SW 1271 (cell line): Measurements from ENCODE around the gene RAB40C.

Experiments
- DNase-seq, 2 experiments: peaks; one replicate each; lab custom pipeline; 2025; lab: John Stamatoyannopoulos, UW

The RAB40C gene

DNA sequence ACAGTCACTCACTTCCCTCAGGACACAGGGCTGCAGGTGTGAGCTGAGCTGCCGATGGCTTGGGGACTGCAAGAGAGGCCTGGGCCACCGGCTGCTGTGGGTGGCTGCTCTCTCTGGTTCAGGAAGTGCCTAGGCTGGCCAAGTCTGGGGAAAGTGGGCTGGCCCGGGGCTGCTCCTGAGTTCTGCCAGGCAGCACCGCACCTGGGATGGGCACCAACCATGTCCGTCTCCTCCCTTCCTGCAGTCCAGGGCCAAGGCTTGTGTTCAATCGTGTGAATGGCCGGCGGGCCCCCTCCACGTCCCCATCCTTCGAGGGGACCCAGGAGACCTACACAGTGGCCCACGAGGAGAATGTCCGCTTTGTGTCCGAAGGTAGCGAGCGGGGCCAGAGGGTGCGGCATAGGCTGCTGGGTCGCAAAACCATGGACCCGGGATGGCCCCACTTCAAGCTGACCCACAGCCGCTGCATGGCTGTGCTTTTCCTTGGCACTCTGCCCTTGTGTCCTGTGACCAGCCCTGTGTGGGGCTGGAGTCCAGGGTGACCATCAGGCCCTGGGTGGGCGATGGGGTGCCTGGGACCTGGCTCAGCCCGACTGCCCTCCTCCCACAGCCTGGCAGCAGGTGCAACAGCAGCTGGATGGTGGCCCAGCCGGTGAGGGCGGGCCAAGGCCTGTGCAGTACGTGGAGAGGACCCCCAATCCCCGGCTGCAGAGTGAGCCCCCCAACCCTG, 57.5 kb downstream of the RAB40C start:
- no peak for DNase-seq

DNA sequence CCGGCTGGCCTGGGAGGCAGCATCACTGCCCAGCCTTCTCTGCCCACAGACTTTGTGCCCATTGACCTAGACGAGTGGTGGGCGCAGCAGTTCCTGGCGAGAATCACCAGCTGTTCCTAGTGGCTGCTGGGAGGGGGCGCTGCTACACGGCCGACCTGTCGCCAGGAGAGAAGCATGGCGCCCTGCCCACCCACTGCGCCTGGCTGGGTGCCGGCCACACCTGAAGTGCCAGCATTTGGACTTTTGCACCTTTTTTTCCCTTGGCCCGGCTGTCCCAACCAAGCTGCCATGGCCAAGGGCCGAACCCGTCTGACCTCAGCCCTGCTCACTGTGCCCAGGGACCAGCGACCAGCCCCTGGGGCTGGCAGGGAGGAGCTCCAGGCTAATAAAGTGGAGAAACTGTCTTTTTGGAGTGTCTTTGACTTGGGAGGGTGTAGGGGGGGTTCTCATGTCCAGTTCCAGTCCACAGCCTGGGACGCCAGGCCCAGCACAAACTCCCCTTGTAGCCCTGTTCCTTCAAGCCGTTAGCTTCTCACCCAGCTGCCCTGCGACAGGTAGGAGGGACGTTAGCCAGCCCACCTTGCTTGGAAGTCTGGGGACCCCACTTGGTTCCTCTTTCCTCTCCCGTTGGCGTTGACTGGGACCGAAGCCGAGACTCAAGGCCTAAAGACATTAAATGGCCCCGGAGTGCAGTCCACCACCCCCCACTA, 58.4 kb downstream of the RAB40C start:
- DNase-seq: peak in 1 of 2 experiments; percentile 24

DNA sequence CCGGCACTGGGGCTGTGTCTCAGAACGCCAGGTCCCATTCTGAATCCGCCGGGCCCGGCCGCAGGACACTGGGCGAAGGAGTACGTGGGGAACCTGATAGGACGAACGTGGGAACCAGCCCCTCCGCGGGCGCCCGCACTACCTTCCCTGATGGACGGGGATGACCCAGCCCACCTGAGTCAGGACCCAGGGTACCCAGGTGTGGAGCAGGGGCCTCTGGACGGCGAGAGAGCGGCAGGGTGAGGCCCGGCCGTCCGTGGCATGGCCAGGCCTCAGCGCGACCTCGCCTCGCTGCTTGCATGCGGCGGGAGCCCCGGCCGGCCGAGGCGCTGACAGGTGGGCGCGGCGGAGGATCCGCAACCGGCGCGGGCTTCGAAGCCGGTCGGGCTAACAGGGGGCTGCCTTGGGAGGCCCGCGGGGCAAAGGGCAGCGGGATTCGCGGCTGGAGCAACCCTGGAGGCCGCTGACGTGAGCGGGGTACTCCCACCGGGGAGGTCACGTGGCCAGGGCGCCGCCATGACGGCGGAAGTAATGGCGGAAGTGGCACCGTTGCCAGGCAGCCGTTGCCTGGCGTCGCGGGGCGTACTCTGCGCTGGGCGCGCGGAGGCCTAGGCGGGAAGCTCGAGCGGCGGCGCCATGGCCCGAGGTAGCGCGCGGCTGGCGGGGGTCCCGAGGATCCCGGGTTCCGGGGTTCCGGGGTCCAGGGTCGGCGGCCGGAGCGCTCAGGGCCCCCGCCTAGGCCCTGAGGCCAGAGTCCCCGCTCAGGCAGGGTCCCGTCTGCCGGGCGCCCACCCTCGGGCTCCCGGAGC, 59.1 kb downstream of the RAB40C start, which contains the start of gene WDR90:
Gene WDR90 (plus strand): TSS at position 585 of the 809 bp plus-strand sequence. CDS start 52 bp downstream, at position 637.
- DNase-seq: peak; percentile 40 to 76

DNA sequence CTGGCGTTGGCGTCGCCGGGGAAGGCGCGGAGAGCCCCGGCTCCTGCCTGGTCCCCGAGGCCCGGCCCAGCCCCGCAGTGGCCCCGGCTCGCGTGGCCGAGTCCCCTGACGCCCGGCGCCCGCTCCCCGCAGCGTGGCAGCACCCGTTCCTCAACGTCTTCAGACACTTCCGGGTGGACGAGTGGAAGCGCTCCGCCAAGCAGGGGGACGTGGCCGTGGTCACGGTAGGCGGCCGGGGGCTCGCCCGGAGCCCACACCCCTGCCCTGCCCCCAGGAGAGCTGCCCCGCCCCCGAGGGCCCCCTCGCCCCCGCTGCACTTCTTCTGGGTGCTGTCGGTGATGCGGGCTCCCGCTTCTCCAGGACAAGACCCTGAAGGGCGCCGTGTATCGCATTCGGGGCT, 59.8 kb downstream of the RAB40C start:
- DNase-seq: no peak

DNA sequence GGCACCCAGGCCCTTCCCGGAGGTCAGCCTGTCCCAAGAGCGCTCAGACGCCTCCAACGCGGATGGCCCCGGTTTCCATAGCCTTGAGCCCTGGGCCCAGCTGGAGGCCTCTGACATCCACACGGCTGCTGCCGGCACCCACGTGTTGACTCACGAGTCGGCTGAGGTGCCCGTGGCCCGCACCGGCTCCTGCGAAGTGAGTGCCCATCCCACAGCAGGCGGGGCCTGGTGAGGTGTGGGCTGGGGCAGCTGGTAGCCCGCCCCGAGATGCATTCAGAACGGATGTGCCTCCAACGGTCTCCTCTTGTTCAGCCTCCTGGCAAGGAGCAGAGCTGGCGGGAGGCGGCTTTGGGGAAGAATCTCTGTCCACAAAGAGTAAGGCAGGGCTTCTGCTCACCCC, 62.0 kb downstream of the RAB40C start:
- no peak for DNase-seq

DNA sequence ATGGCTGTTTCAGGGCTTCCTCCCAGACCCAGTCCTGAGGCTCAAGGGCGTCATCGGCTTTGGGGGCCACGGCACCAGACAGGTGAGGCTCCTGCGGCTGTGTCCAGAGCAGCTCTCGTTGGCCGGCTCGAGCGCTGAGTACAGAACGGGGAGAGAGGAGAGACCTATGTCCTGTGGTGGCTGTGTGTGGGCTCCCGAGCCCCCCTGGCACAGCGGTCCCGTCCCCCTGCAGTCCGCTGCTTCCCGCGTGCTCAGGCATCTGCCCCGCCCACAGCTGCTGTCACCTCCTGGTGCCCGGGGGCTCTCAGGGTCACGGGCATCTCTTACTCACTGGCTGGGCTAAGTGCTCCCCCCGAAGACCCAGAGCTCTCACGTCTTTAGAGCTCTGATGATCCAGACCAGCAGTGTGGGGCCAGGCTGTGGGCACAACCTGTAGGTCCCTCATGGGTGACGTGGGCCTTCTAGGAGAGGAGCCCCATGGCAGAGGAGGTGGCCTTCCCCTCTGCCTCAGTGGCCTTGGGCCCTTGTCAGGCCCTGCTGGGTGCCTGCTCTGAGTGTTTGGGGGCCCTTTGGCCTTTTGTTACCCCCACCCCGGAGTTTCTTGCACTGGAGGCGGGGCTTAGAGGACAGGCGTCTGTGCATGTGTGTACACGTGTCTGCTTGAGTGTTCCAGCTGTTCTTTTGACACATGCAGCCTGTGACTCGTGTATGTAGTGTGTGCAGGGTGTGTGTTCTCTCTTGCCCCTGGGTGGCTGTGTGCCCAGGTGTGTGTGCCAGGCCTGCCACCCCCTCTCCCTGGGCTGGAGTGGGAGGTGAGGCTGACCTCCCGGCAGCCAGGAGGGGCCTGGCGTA, 62.8 kb downstream of the RAB40C start:
- no peak for DNase-seq

DNA sequence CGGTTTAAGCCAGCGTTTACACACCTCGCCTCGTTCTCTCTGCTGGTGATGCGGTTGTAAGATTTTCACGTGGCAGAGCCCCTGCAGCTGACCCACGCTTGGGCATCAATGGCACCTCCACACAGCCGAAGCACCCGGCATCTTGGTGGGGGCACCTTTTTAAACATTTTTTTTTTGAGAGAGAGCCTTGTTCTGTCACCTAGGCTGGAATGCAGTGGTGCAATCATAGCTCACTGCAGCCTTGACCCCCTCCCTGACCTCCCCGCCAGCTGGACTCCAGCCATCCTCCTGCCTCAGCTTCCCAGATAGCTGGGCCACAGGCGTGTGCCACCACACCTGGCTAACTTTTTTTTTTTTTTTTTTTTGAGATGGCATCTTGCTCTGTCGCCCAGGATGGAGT, 64.2 kb downstream of the RAB40C start:
- DNase-seq: no peak

DNA sequence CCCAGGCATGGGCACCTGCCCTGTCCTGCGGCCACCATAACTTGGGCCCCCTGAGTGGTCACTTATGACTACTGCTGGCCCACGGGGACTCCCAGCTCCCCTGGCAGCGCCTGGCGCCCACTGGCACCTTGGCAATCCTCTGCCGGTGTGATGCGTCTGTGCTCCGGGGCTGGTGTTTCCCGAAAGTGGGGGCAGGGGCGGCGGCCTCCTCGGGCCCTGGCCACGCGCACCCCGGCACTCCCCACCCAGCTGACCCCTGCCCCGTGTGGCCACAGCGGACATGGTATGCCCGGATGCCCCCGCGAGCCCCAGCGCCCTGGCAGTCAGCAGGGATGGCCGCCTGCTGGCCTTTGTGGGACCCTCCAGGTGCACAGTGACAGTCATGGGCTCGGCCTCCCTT, 67.6 kb downstream of the RAB40C start:
- no peak for DNase-seq

DNA sequence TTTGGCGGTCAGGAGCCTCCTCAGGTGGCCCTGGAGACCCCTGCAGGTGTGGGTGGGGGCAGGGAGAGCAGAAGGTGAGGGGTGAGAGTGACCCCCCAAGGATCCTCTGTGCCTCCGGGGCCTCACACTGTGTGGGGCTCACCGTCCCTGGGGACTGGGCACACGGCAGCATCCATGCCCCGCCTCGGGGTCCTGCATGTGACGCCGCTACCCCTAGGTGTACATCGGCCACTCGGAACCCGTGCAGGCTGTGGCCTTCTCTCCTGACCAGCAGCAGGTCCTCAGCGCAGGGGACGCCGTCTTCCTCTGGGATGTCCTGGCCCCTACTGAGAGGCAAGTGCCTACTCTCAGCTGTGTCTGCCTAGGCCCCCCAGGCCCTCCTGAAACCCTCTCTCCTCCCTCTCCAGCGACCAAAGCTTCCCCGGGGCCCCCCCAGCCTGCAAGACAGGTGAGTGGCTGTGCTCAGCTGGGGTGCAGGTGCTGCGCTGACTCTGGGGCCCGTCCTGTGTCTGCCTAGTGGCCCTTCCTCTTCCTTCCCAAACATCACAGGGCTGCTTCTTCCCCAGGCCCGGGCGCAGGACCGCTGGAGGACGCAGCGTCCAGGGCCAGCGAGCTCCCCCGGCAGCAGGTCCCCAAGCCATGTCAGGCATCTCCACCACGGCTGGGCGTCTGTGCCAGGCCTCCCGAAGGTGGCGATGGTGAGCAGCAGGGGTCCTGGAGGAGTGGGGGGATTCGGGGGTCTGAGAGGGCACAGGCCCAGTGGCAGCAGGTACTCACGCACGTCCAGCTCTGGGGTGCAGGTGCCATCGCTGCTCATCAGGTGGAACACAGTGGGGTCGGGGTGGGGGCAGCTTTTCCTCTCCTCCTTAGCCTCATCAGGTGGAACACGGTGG, 69.1 kb downstream of the RAB40C start:
- no peak for DNase-seq

DNA sequence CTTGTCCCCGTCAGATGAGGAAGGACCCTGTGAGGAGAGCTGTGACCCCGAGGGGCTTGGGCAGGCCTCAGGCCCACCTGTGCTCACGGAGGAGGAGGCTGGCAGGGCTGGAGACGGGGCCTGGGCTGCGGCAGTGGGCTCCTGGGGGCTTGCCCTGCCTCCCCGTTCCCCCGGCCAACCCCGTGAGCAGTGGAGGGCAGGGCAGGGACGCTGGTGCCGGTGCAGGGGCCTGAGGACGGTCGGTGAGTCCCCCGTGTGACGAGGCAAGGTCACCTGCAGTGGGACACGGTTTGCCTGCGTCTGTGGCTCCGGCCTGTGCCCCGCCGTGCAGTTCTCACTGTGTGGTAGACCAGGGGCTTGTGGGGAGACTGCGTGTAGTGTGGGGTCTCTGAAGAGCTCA, 69.8 kb downstream of the RAB40C start:
- DNase-seq: no peak

DNA sequence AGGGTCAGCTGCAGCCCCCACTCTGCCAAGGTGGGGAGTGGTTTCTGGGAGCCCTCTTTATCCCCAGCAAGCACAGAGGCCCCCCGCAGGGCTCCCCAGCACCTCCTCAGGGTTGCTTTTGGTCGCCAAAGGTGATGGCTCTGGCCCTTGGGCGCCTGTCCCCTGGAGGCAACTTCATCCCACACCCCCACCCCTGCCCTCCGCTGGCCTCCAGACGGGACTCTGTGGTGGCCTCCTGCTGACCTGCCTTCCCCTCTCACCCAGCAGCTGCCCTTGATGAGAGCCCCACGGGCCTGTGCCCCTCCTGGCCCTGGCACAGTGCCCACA, 70.2 kb downstream of the RAB40C start:
- no peak for DNase-seq

DNA sequence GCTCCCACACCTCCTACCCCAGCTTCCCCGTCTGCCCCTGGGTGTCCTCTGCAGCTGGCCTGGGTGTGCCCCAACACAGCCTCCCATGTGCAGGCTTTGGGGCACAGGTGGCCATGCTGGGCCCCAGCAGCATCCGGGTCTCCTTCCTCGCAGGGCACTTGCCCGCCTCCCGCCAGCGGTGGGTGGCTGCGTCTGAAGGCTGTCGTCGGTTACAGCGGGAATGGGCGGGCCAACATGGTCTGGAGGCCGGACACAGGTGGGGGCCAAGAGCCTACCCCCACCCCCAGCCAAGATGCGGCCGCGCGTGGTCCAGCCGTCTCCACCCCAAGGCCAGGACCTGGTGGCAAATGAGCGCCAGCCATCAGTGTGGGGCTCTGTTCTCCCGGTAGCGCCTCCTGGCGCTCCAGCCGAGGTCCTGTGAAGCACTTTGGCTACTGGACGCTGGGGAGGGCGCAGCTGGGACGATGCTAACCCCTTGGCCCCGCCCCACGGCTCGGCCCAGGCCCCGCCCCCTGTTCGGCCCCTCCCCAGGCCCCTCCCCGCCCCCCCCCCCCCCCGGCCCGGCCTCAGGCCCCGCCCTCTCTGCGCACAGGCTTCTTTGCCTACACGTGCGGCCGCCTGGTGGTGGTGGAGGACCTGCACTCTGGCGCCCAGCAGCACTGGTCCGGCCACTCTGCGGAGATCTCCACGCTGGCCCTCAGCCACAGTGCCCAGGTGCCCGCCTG, 70.8 kb downstream of the RAB40C start:
- DNase-seq: peak; percentile 24 to 48

DNA sequence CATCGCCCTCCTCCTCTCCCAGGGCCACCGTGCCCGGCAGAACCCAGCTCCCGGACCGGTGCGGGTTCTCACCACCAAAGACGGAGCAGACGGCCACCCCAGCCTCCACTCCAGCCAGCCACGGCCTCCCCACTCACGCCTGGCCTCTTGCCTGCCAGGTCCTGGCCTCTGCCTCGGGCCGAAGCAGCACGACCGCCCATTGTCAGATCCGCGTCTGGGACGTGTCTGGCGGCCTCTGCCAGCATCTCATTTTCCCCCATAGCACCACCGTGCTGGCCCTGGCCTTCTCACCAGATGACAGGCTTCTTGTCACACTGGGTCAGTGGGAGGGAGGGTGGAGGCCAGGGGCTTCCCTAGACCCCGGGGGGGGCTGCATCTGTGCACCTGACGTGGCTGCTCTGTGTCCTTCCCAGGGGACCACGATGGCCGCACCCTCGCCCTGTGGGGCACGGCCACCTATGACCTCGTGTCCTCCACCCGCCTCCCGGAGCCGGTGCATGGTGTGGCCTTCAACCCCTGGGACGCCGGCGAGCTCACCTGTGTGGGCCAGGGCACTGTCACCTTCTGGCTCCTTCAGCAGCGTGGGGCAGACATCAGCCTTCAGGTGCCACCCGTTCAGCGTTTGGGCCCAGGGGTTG, 71.4 kb downstream of the RAB40C start:
- no peak for DNase-seq

DNA sequence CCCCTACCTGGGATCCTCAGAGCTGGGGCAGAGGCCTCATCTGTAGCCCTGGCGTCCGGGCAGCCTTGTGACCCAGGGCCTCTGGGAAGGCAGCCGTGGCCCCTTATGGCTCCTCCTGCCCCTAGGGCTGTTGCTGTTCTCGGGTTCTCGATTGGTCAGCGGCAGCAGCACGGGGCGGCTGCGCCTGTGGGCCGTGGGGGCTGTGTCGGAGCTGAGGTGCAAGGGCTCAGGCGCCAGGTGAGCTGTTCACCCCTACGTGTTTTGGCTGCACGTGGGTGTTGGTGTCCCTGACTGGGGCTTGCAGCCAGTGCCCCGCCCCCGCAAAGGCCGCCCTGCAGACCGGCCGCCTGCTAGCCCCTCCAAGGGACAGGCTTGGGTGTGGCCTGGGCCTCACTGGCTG, 72.2 kb downstream of the RAB40C start:
- DNase-seq: no peak

DNA sequence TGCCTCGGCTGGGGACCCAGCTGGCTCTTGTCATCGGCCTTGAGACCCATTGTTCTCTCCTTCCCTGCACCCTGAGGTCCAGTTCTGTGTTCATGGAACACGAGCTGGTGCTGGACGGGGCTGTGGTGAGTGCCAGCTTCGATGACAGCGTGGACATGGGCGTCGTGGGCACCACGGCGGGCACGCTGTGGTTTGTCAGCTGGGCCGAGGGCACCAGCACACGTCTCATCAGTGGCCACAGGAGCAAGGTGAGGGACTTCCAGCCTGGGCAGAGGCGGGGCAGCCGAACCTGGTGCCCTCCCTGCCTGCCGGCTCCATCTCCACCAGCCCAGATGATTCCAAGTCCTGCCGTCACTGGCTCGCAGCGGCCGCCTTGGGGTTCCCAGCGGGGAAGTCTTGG, 72.7 kb downstream of the RAB40C start:
- no peak for DNase-seq

DNA sequence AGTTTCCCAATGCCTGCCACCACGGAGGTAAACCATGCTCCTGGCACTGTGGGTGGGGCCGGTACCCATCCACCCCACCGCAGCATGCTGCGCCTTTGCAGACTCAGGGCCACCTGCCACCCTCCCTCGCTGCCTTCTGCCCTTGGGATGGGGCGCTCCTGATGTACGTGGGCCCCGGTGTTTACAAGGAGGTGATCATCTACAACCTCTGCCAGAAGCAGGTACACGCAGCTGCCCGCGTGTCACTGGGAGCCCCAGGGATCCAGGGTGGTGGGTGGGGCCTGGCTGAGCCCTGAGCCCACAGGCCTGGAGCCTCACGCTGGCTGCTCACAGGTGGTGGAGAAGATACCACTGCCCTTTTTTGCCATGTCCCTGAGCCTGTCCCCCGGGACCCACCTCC, 76.7 kb downstream of the RAB40C start:
- DNase-seq: no peak

DNA sequence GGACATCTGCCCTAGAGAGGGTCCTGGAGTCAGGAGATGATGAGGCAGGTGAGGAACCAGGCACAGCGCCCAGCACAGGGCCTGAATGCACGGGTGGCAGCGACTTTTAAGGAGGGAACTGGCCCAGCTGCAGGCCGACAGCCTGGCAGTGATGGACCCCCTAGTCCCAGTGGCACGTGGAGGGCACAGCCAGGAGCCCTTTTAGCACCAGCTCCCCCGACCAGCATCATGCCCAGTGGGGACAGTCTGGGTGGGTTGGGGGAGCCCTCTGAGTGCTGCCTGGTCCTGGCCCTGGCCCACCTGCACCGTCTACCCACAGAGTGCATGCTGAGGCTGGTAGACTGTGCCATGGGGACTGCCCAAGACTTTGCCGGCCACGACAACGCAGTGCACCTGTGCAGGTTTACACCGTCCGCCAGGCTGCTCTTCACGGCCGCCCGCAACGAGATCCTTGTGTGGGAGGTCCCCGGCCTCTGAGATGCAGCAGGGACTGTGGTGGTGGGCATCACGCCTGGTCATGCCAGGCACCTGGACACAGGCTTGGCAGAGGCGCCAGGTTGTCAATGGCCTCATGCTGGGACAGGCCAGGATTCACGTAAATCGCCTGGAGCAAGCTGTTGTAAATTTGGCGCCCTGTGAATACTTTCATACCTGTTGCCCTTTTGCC, 77.4 kb downstream of the RAB40C start:
- no peak for DNase-seq

DNA sequence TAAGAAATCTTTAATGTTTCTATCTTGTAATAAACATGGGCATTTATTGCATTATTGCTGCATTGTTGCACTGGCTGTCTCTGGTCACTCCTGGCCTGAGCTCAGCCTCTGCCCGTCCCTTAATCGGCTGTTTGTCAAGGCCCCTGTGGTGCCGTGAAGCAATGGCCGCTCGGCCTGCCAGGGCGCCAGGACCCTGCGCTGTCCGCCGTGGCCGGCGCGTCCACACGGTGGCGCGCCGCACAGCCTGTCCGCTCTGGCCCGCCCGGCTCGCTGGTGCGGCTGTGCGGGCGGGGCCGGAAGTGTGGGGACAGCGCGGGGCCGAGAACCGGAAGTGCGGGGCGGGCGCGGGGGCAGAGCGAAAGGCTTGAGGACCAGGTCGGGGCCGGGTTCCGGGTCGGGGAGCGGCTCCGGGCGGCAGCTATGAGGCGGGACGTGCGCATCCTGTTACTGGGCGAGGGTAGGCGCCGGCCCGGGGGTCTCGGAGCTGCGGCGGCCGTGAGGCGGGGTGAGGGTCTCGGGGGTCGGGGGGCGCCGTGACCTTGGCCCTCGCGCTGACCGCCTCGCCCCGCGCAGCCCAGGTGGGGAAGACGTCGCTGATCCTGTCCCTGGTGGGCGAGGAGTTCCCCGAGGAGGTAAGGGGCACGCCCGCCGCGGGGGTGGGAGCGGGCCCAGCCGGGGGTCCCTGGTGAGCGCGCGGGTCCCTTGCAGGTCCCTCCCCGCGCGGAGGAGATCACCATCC, 78.1 kb downstream of the RAB40C start, which contains the start of gene RHOT2:
Gene RHOT2 (plus strand): TSS at position 353 of the 739 bp plus-strand sequence. CDS start 68 bp downstream, at position 421.
- DNase-seq: peak; percentile 48 to 80
